Mucosa of descending colon (tissue), 3 donors: ENCODE data around the gene KHDC1. TPM values are rescaled to one million over a fixed set of nuclear protein-coding genes. Genes with fewer than 3 reads are reported as not detected.
"Not testable (repeated sequence)": the region's sequence is repeated elsewhere in the genome, so short reads cannot be mapped to it uniquely, and the experiment has no call there.

Experiments used
- ATAC-seq: fragments of 200-7000 bp; cut with Tn5 transposase; one replicate; pipeline ENCODE4 v1.9.1; 2020; ENCODE audit warnings: mild to moderate bottlenecking, moderate library complexity
- DNase-seq, 3 donors: peaks; one replicate each; pipeline ENCODE4 v3.0.0-alpha.2; 2020
- H3K36me3 ChIP-seq: fragments of 200-600 bp; one replicate; pipeline ENCODE4 v1.8.0; 2021; ENCODE audit warnings: low read depth, mild to moderate bottlenecking
- H3K4me1 ChIP-seq: fragments of 200-600 bp; one replicate; pipeline ENCODE4 v1.8.0; 2021; ENCODE audit warnings: low read depth, mild to moderate bottlenecking
- H3K4me3 ChIP-seq: fragments of 200-600 bp; one replicate; pipeline ENCODE4 v1.8.0; 2021; ENCODE audit warnings: mild to moderate bottlenecking
- H3K9me3 ChIP-seq: fragments of 200-600 bp; one replicate; pipeline ENCODE4 v1.8.0; 2021; ENCODE audit warnings: mild to moderate bottlenecking
- intact Hi-C, 2 donors: fragments of 100-400 bp; cut with DNase I in 1 of 2; cut with micrococcal nuclease in 1 of 2; formaldehyde crosslinking; loops; one replicate each; pipeline versions ENCODE4 v1.11.0 to v1.11.1; 2022; cut with DNase I, micrococcal nuclease
- total RNA-seq, 3 donors: library from RNA; stranded (reverse); fragmentation: NEBNext Ultra II Directional in 2 of 3; extraction: Animal tissue kit (Norgen Biotek cat#: 25700) in 2 of 3; gene quantifications; one replicate each; pipeline versions ENCODE4 v1.2.1 to v1.2.4, GENCODE V29; 2021 to 2023
- TF ChIP-seq, protein P1 (sequence below): fragments of 200-600 bp; IDR thresholded peaks from one replicate; pipeline ENCODE4 v1.8.0; 2022; ENCODE audit warnings: antibody characterized with exemption, mild to moderate bottlenecking
- donor health status: DM: no; HTN: no; CAD: no; lungs with moderate emphysema.
- donor health status: DM: no; HTN: no; CAD: no.
- donor health status: DM: no; HTN: yes; CAD: no.

The KHDC1 gene
- total RNA-seq, 3 donors from 2014 or later, result 0.75 to 1.7 (median 0.84) TPM

DNA sequence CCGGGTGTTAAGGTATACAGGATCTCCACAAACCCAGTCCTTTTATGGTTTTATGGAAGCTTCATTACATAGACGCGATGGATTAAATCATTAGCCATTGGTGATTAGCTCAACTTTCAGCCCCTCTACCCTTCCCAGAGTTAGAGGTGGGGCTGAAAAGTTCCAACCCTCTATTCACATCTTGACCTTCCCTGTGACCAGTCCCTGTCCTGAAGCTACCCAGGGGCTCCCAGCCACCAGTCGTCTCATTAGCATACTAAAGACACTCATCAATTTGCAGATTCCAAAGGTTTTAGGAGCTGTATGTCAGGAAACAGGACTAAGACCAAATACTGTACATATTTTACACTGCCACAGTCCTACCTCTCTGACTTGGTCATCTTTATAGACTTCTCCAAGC, 58.7 kb downstream of the KHDC1 start:
- Histone ChIP-seq H3K36me3 (no peaks in the 10 kb centered on the region), H3K9me3 (no peaks in the 10 kb centered on the region), H3K4me1 (no peaks in the 10 kb centered on the region), H3K4me3 (no peak overlapping the region)
- ATAC-seq (no peak), DNase-seq (no peak)
- TF ChIP-seq, protein P1, sequence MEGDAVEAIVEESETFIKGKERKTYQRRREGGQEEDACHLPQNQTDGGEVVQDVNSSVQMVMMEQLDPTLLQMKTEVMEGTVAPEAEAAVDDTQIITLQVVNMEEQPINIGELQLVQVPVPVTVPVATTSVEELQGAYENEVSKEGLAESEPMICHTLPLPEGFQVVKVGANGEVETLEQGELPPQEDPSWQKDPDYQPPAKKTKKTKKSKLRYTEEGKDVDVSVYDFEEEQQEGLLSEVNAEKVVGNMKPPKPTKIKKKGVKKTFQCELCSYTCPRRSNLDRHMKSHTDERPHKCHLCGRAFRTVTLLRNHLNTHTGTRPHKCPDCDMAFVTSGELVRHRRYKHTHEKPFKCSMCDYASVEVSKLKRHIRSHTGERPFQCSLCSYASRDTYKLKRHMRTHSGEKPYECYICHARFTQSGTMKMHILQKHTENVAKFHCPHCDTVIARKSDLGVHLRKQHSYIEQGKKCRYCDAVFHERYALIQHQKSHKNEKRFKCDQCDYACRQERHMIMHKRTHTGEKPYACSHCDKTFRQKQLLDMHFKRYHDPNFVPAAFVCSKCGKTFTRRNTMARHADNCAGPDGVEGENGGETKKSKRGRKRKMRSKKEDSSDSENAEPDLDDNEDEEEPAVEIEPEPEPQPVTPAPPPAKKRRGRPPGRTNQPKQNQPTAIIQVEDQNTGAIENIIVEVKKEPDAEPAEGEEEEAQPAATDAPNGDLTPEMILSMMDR, result no peak
- intact Hi-C loops, result no loop called here

DNA sequence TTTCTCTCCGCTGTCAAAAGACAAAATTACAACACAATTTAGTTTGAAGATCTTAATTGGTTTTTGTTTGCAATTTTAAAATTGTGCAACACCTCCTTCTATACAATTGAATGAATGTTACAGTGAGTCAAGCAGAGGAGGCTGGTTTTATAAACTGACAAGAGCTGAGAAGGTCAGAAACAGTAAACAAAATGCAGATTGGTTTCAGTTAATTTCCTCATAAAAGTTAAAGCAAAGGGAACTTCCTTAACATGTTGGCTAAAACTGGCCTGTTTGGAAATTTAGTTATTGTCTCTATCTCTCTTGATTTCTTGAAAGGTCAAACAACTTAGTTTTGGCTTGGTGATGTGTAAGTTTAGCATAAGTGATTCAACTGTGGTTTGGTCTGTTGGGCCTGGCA, 59.9 kb downstream of the KHDC1 start:
- ATAC-seq (no peak), DNase-seq (no peak)
- TF ChIP-seq, protein P1, result no peak
- H3K36me3 ChIP-seq, result no peaks in the 10 kb centered on the region
- intact Hi-C loops, result no loop called here
- H3K9me3 ChIP-seq, result no peaks in the 10 kb centered on the region
- H3K4me1 ChIP-seq, result no peaks in the 10 kb centered on the region
- H3K4me3 ChIP-seq, result no peak overlapping the region

DNA sequence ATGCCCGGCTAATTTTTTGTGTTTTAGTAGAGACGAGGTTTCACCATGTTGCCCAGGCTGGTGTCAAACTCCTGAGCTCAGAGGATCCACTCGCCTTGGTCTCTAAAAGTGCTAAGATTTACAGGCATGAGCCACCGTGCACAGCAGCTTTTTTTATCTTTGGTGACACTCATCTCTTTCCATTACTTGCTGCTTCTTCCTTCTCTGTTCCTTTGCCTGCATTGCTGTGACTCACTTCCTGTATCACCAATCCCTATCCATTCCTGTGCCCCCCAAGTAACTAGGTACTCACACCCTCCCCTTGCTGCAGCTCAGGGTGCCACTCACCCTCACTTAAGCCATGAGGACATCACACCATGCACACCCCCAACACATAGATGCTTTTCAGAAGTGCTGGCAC, 62.3 kb downstream of the KHDC1 start:
- Histone ChIP-seq H3K4me3 (no peak overlapping the region), H3K4me1 (no peaks in the 10 kb centered on the region), H3K9me3 (no peaks in the 10 kb centered on the region), H3K36me3 (no peaks in the 10 kb centered on the region)
- intact Hi-C loops, result no loop called here
- DNase-seq, result no peak
- no peak for ATAC-seq
- TF ChIP-seq, protein P1, result no peak

DNA sequence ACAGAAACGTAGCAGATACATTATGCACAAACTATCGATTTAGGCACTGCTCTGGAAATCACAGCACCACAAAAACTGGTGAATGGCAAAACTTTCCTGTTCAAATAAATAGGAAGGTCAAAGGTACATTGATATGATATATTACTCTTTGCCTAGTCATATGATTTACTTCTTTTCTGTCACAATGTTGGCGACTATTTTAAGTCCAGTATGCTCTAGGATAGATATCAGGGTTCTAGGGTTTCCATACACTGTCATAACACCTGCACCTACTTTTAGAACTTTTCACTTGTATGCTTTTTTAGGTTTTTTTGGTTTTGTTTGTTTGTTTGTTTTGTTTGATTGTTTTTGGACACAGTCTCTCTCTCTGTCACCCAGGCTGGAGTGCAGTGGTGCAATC, 62.7 kb downstream of the KHDC1 start:
- H3K36me3 ChIP-seq, result no peaks in the 10 kb centered on the region
- no peaks in the 10 kb centered on the region for H3K9me3 ChIP-seq
- intact Hi-C loops, result no loop called here
- no peaks in the 10 kb centered on the region for H3K4me1 ChIP-seq
- TF ChIP-seq, protein P1, result no peak
- no peak overlapping the region for H3K4me3 ChIP-seq
- DNase-seq, result no peak
- ATAC-seq, result no peak

DNA sequence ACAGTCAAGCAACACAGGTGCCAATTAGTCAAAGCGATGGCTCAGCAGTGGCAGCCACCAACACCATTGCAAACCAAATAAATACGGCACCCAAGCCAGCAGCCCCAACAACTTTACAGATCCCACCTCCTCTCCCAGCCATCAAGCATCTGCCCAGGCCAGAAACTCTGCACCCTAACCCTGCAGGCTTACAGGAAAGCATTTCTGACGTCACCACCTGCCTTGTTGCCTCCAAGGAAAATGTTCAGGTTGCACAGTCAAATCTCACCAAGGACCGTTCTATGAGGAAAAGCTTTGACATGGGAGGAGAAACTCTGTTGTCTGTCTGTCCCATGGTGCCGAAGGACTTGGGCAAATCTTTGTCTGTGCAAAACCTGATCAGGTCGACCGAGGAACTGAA, 68.3 kb downstream of the KHDC1 start:
- intact Hi-C loops, result no loop called here
- Histone ChIP-seq H3K4me3 (no peak overlapping the region), H3K4me1 (no peaks in the 10 kb centered on the region), H3K36me3 (no peaks in the 10 kb centered on the region), H3K9me3 (no peaks in the 10 kb centered on the region)
- DNase-seq (no peak), ATAC-seq (no peak)
- TF ChIP-seq, protein P1, result no peak

DNA sequence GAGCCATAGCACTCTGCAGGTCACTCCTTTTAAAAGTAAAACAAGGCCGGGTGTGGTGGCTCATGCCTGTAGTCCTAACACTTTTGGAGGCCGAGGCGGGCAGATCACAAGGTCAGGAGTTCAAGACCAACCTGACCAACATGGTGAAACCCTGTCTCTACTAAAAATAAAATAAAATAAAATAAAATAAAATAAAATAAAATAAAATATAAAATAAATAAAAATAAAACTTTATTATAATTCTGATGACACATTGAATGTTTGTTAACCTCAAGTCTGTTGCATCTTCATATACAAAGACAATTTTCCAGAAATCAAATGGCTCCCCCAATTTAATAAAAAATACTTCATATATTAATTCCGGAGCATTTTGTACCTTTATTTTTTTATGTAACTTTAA, 69.7 kb downstream of the KHDC1 start:
- H3K4me1 ChIP-seq, DNase-seq, H3K4me3 ChIP-seq, ATAC-seq, intact Hi-C loops, H3K9me3 ChIP-seq, H3K36me3 ChIP-seq: not testable (repeated sequence)

Other genes starting within 250 kb of the KHDC1 start
- gene KHDC1L, start 37.7 kb downstream of the KHDC1 start, total RNA-seq, result not detected
- gene DPPA5, start 91.1 kb upstream of the KHDC1 start, total RNA-seq, result not detected
- gene KHDC3L, start 99.5 kb upstream of the KHDC1 start, total RNA-seq, result not detected
- gene OOEP, start 106.7 kb upstream of the KHDC1 start, total RNA-seq, result under 1 TPM in 1 of 3 donors, not detected in 2; 0.41 TPM
- 1 to 10 TPM in 2 of 3 donors, under 1 TPM in 1; 0.39 to 2.3 (median 1.6) TPM for gene DDX43, start 131.6 kb upstream of the KHDC1 start, total RNA-seq
- gene CGAS, start 189.1 kb upstream of the KHDC1 start, total RNA-seq, result 1 to 10 TPM; 2.4 to 5.4 (median 3.1) TPM
- gene MTO1, start 198.5 kb upstream of the KHDC1 start, total RNA-seq, result 10 to 100 TPM; 21.5 to 36.4 (median 31.9) TPM